Nucleus accumbens (tissue), 56 donors: Measurements from ENCODE around the gene SMO.
A peak's percentile ranks its signal among the peaks of the same experiment; 100 is the strongest.
"Not testable (repeated sequence)": the region's sequence is repeated elsewhere in the genome, so short reads cannot be mapped to it uniquely, and the experiment has no call there.

Experiments used
- DNase-seq, 56 donors: peaks; one replicate each; lab custom pipeline; 2025; lab: John Stamatoyannopoulos, UW

Gene SMO

GRCh38 chr7:129205987-129206785, 17.8 kb downstream of the SMO start:
- DNase-seq, result no peak

GRCh38 chr7:129208667-129209066, 20.2 kb downstream of the SMO start:
- no peak for DNase-seq

- DNase-seq, result no peak
These were observed 20.9 kb downstream of the SMO start for GRCh38 chr7:129209067-129209926.

- peak in 46 of 56 donors; percentile 6 to 86 (median 36) for DNase-seq
These were observed 22.0 kb downstream of the SMO start for GRCh38 chr7:129210256-129210988.

GRCh38 chr7:129210989-129211312, 22.5 kb downstream of the SMO start:
- DNase-seq, result no peak

- DNase-seq, result no peak
These were observed 23.7 kb downstream of the SMO start for GRCh38 chr7:129212126-129212525.

- no peak for DNase-seq
These were observed 24.2 kb downstream of the SMO start for GRCh38 chr7:129212596-129212995.

- DNase-seq, result peak in 4 of 56 donors; percentile 3 to 28 (median 13)
These were observed 25.4 kb downstream of the SMO start for GRCh38 chr7:129213828-129214227.

- not testable (repeated sequence) for DNase-seq
These were observed 27.3 kb downstream of the SMO start for GRCh38 chr7:129215691-129216090.

GRCh38 chr7:129216101-129216715, 27.8 kb downstream of the SMO start:
- not testable (repeated sequence) for DNase-seq

- not testable (repeated sequence) for DNase-seq
These were observed 28.5 kb downstream of the SMO start for GRCh38 chr7:129216821-129217416.

GRCh38 chr7:129218514-129219062, 30.2 kb downstream of the SMO start:
- peak in 50 of 56 donors; percentile 8 to 93 (median 62) for DNase-seq

GRCh38 chr7:129219166-129219565, 30.7 kb downstream of the SMO start:
- not testable (repeated sequence) for DNase-seq

GRCh38 chr7:129222064-129222463, 33.6 kb downstream of the SMO start:
- DNase-seq, result no peak

- DNase-seq, result peak; percentile 88 to 100 (median 98)
These were observed 36.1 kb downstream of the SMO start, which contains the start of gene AHCYL2 for GRCh38 chr7:129224251-129225205. Gene AHCYL2, plus strand, starts transcription at chr7:129225030.

- peak in 46 of 56 donors; percentile 7 to 76 (median 60) for DNase-seq
These were observed 36.9 kb downstream of the SMO start for GRCh38 chr7:129225206-129225930.

- peak in 1 of 56 donors; percentile 45 for DNase-seq
These were observed 37.6 kb downstream of the SMO start for GRCh38 chr7:129225931-129226572.
